Large intestine (tissue), 3 donors: ENCODE data around the gene SMIM41. TPM values are rescaled to one million over a fixed set of nuclear protein-coding genes. Genes with fewer than 3 reads are reported as not detected.

ENCODE experiments used
- DNase-seq, 2 donors: peaks; one replicate each; pipeline versions ENCODE4 v3.0.0 to v3.0.0-alpha.2; 2013
- H3K27ac ChIP-seq: one replicate; pipeline ENCODE4 v1.5.1; 2013; ENCODE audit warnings: low read length
- H3K27me3 ChIP-seq: 2 replicates; pipeline ENCODE4 v1.6.1; 2013; ENCODE audit warnings: low read length; ENCODE audit not compliant: control insufficient read depth, insufficient read depth
- H3K36me3 ChIP-seq: 2 replicates; pipeline ENCODE4 v1.6.1; 2013; ENCODE audit warnings: low read length; ENCODE audit not compliant: control insufficient read depth, insufficient read depth
- H3K4me1 ChIP-seq: one replicate; pipeline ENCODE4 v1.6.1; 2013; ENCODE audit warnings: low read length; ENCODE audit not compliant: control insufficient read depth, insufficient read depth
- H3K4me3 ChIP-seq: one replicate; pipeline ENCODE4 v1.5.1; 2013; ENCODE audit warnings: low read length
- H3K9me3 ChIP-seq: one replicate; pipeline ENCODE4 v1.6.1; 2013; ENCODE audit warnings: mild to moderate bottlenecking, low read depth, low read length, moderate library complexity; ENCODE audit not compliant: control insufficient read depth
- WGBS: methylation state at CpG from one replicate; pipeline ENCODE4 v1.1.5; 2013; ENCODE audit warnings: low lambda C conversion rate; ENCODE audit not compliant: insufficient coverage; 5-methylcytosine and 5-hydroxymethylcytosine counted together
- polyA plus RNA-seq: library from polyadenylated mRNA; unstranded; fragments of 120-200 nt; gene quantifications from one replicate; pipeline ENCODE4 v1.2.1, GENCODE V29; 2013

The SMIM41 gene
- polyA plus RNA-seq, 1 donor = 0.88 TPM

DNA sequence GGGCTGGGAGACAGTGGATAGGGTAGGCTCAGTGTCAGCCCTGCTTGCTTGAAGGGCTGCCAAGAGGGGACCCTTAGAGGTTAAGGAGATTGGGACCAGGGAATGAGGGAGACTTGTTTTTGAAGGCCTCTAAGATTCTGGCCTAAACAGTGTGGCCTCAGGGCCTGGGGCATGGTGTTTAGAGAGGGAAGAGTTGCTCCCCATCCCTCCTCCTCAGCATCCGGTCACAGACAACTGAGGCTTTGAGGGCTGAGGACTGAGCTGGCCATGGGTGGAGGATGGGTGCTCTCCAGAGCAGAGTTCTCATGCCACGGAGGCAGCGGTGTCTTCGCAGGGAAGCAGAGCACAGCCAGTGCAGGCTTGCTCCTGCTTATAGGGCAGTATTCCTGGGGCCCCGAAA is 62.9 kb downstream of the SMIM41 start:
- H3K27me3 ChIP-seq = no peaks in the 10 kb centered on the region
- H3K4me3 ChIP-seq = no peak overlapping the region
- H3K36me3 ChIP-seq = no peaks in the 10 kb centered on the region
- no peaks in the 10 kb centered on the region for H3K9me3 ChIP-seq
- no peak for DNase-seq
- H3K27ac ChIP-seq = no peak overlapping the region
- H3K4me1 ChIP-seq = peaks cover 17% of the 10 kb centered on the region
- no CpG with 5 or more reads among the region's 5 CpGs for WGBS

DNA sequence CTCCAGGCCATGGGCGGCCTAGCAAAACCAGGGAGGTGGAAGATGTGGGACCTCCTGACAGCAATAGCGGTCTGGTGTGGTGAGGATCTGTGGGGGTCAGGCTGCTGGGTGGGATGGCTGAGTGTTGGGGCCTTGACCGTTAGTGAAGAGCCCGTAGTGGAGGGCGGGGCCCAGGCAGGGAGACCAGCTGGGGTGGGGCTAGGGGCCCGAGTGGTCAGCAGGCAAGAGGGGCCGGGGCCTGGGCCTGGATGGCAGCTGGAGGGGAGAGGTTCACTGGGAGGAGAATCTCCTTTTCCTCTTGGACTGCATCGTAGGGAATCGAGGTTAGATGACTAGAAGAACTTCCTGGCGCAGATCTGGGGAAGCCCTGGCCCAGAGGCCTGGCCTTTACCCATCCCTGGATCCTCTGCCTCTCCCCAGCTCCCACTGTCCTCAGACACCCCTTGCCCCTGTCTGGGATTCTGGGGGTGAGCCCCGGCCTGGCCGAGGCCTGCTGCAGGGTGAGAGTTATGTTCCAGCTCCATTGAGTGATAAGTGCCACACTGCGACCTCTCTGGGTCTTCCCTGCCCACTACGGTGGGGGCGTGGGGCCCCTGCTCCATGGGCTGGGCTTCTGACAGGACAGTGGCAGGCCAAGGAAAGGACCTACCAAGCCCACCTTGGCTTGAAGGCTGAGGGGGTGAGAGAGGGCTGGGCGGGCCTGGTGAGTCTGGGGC is 65.2 kb downstream of the SMIM41 start:
- peaks cover 38% of the 10 kb centered on the region for H3K4me1 ChIP-seq
- DNase-seq = no peak
- H3K27me3 ChIP-seq = no peaks in the 10 kb centered on the region
- H3K36me3 ChIP-seq = no peaks in the 10 kb centered on the region
- H3K27ac ChIP-seq = no peak overlapping the region
- H3K9me3 ChIP-seq = no peaks in the 10 kb centered on the region
- no peak overlapping the region for H3K4me3 ChIP-seq
- WGBS = no CpG with 5 or more reads among the region's 16 CpGs

DNA sequence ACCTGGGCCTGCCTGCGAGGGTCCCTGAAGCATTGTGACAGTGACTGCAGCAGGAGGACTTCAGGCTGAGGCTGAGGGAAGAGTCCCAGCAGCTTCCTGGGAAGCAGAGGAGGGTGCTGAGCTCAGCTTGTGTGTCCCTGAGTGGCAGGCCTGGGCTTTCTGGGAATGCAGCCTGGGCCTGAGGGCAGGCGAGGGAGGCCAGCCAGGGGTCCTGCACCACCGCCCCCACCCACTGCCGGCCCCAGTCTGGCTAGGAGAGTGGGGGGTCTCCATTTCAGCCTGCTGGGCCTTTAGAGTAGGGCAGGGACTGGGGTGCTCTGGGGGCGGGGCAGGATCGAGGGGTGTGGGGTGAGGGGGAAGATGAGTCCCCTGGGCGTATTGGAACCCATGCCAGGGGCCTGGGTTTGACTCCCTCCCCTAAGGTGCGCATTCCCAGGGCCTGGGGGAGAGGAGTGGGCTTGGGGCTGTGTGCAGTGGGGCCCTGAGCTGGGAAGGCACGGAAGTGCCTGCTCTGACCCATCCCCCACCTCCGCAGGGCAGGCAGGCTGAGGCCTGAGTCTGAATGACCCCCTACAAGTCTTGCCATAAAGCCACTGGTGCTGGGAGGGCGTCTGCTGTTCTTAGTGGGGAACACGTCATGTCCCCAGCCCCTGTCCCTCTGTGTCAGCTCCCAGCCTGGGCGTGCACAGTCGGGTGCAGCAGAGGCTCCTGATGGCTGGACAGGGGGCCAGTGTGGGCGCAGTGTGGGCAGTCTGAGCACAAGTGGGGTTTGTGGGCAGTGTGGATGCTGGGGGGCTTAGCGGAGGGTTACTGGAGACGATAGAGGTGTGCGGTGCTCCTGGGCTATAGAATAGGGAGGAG is 66.0 kb downstream of the SMIM41 start:
- H3K36me3 ChIP-seq = no peaks in the 10 kb centered on the region
- peaks cover 43% of the 10 kb centered on the region for H3K4me1 ChIP-seq
- DNase-seq = no peak
- H3K4me3 ChIP-seq = no peak overlapping the region
- no peak overlapping the region for H3K27ac ChIP-seq
- H3K27me3 ChIP-seq = no peaks in the 10 kb centered on the region
- WGBS = 100% methylated on average over 3 of the region's 18 CpGs
- H3K9me3 ChIP-seq = no peaks in the 10 kb centered on the region

DNA sequence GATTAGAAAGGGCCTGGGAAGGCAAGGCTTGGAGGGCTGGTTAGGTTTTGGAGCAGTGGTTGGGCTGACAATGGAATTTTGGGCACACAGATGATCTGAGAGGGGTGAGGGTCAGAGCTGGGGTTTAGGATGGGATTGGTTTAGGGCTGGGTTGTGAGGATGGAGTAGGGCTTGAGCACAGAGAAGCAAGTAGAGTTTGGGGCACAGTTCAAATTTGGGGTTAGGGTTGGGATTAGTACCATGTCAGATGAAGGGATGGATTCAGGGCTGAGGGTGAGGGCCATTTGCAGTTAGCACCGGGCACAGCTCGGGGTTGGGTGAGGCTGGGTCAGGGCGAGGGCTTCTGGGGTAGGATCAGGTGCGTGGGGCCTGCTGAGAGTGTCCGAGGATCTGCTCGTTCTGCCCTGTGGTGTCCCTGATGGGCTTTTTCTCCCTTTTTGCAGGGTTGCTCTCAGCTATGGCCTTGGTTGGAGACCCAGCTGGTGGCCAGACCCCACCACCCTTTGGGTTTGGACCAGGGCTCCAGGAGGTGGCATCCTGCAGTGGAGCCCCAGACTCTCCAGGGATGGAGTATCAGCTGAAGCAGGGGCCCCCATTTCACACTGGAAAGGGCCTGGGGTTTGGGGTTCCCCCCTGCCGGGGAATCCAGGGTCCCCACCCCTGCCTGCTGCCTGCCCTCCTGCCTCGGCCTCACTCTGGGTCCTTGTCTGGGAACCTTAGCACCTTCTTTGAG is 66.8 kb downstream of the SMIM41 start:
- Histone ChIP-seq H3K36me3 (no peaks in the 10 kb centered on the region), H3K27ac (no peak overlapping the region), H3K4me1 (peaks cover 43% of the 10 kb centered on the region), H3K27me3 (no peaks in the 10 kb centered on the region), H3K4me3 (no peak overlapping the region), H3K9me3 (no peaks in the 10 kb centered on the region)
- DNase-seq = no peak
- no CpG with 5 or more reads among the region's 8 CpGs for WGBS

GRCh38 chr12:52146822-52147366 is 67.4 kb downstream of the SMIM41 start:
- H3K9me3 ChIP-seq = no peaks in the 10 kb centered on the region
- no peak overlapping the region for H3K4me3 ChIP-seq
- WGBS = no CpG with 5 or more reads among the region's 11 CpGs
- H3K4me1 ChIP-seq = peaks cover 43% of the 10 kb centered on the region
- H3K27ac ChIP-seq = peak overlapping the region; percentile 55
- no peak for DNase-seq
- H3K27me3 ChIP-seq = no peaks in the 10 kb centered on the region
- no peaks in the 10 kb centered on the region for H3K36me3 ChIP-seq

GRCh38 chr12:52147367-52147963 is 68.0 kb downstream of the SMIM41 start:
- Histone ChIP-seq H3K9me3 (no peaks in the 10 kb centered on the region), H3K4me3 (no peak overlapping the region), H3K36me3 (no peaks in the 10 kb centered on the region), H3K27me3 (peaks cover under 1% of the 10 kb centered on the region), H3K27ac (peak overlapping the region; percentile 53), H3K4me1 (peaks cover 43% of the 10 kb centered on the region)
- no CpG with 5 or more reads among the region's 17 CpGs for WGBS
- DNase-seq = peak; percentile 93 to 96

- Histone ChIP-seq H3K9me3 (no peaks in the 10 kb centered on the region), H3K4me3 (no peak overlapping the region), H3K27ac (peak overlapping the region; percentile 53), H3K27me3 (peaks cover 3% of the 10 kb centered on the region), H3K36me3 (no peaks in the 10 kb centered on the region), H3K4me1 (peaks cover 45% of the 10 kb centered on the region)
- WGBS = no CpG with 5 or more reads among the region's 10 CpGs
- no peak for DNase-seq
Measured at GRCh38 chr12:52147964-52148463, 68.5 kb downstream of the SMIM41 start.

DNA sequence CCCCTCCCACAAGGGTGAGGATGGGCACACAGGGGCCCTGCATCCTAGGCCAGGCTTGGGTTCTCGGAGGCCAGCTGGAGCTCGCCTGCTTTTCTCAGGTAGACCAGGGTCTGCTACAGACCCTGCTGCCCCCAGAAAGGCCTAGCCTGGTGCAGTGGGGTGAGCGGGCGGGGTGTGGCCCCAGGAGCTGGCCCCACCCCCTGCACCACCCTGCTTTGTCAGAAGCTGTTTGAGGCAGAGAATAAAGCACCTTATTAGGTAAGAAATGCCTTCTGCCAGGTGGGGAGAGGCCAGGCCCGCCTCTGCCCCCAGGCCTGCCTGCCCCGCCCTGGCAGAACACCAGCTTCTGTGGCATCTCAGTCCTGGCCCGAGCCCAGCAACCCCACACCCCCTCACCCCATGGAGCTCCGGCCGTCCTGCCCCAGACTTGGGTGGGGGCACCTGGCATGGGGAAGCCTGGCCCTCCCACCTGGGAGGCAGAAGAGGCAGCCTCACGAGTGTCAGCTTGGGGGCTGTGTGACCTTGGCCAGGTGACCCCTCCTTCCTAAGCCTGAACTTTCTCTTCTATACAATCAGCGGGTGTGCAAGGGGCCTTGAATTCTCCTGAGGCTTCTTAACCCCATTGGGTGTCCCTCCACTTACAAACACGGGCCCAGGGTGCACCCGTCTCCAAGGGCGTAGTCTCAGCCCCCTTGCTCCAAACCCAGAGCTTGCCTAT is 69.1 kb downstream of the SMIM41 start:
- peak overlapping the region; percentile 53 for H3K27ac ChIP-seq
- peaks cover 3% of the 10 kb centered on the region for H3K27me3 ChIP-seq
- no peaks in the 10 kb centered on the region for H3K36me3 ChIP-seq
- H3K4me1 ChIP-seq = peaks cover 42% of the 10 kb centered on the region
- H3K4me3 ChIP-seq = no peak overlapping the region
- no CpG with 5 or more reads among the region's 14 CpGs for WGBS
- no peaks in the 10 kb centered on the region for H3K9me3 ChIP-seq
- DNase-seq = peak; percentile 64 to 78

DNA sequence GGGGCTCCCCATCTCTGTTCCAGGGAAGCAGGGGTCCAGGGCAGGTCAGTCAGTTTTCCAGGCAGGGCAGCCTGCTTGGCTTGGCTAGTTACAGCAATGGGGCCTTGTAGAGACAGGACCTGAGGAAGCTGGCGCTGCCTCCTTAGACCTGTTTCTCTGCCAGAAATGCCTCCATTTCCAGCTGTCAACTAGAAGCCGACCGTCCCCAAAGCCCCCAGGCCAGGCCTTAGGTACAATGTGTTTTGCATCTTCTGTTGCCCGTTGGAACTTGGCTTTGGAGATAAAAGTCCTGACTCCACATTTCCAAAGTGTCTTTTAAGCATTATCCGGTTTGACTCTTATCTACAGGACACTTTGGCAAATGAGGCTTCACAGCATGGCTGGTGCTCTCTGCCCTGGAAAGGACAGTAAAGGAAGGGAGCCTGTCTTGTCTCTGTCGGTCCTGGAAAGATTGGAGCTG is 69.7 kb downstream of the SMIM41 start:
- H3K27me3 ChIP-seq = peaks cover 3% of the 10 kb centered on the region
- WGBS = no CpG with 5 or more reads among the region's 6 CpGs
- no peak overlapping the region for H3K27ac ChIP-seq
- no peak for DNase-seq
- no peaks in the 10 kb centered on the region for H3K9me3 ChIP-seq
- no peaks in the 10 kb centered on the region for H3K36me3 ChIP-seq
- no peak overlapping the region for H3K4me3 ChIP-seq
- H3K4me1 ChIP-seq = peaks cover 39% of the 10 kb centered on the region
